HS-27A (cell line): ENCODE measurements around the gene PROCA1.

Source experiments
- DNase-seq: peaks from one replicate; pipeline ENCODE4 v3.0.0-alpha.2; 2012; ENCODE audit warnings: low read depth, missing footprints

Gene PROCA1, protein sequence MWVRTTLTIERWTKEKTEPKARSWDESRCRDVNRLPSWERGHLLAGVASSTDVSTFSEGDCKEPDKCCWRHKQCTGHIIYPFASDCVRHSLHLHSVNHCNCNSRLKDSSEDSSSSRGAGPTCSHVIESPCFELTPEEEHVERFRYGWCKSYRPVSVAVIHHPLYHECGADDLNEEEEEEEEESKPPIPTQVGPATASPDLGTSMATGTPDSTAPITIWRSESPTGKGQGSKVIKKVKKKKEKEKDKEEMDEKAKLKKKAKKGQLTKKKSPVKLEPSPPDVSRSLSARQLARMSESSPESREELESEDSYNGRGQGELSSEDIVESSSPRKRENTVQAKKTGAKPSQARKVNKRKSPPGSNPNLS

DNA sequence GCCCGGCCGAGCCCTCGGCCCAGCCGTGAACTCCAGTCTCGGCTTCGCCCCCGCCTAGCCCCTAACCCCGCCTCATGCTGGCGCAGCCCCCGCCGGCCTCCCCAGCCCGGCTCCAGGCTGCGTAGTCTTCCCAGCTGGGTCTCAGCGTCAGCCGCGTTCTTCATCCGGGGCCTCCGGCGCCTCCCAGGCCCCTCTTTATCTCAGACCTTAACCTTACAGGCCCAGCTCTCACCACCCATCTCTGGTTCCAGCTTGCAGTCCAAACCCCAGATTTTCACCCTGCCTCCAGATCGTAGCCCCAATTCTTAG, at the start of gene PROCA1:
Gene PROCA1, minus strand, starts transcription at position 166 of the 309 bp plus-strand sequence. CDS start 228 bp downstream, outside the sequence.
- no peak for DNase-seq

DNA sequence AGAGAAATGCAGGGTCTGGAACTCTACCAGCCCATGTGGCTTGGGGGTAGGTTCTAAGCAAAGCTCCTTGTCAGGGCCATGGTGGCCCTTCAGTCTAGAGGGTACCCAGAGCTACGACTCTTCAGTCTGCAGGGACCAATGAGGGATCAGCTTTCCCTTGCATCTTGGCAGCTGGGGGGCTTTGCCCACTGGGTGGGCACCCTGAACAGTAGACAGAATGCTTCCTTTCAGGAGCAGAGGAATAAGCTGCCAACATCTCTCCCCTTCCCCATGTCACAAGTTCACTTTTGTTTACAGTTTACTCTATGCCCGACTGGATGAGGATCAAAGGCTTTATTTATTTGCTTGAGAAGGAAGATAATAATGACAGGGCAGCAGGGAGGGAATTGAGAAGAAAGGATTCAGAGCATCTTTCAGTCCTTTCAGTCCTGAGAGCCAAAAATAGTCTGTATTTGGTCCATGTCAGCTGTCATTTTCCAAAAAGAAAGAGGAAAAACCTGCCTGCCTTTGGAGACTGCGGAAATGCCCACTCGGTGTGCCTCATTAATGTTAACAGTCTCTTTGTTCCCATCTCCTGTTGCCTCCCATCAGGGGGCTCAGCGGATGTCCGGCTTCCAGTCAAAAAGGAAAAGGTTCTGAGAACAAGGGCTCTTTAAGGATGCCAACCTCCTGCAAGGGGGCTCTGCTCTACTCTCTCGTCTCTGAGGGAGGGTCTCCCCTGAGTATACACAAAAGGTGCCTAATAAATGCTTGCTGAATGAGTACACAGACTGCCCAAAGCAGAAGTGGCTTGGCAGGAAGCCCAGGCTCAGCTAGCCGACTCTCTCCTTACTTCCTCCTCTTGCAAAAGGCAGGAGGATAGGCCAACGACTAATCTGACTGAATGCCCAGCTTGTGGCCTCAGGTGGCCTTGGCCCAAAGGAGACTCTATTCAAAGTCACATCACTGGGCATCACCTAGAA, 49.2 kb upstream of the PROCA1 start:
- DNase-seq, result no peak

DNA sequence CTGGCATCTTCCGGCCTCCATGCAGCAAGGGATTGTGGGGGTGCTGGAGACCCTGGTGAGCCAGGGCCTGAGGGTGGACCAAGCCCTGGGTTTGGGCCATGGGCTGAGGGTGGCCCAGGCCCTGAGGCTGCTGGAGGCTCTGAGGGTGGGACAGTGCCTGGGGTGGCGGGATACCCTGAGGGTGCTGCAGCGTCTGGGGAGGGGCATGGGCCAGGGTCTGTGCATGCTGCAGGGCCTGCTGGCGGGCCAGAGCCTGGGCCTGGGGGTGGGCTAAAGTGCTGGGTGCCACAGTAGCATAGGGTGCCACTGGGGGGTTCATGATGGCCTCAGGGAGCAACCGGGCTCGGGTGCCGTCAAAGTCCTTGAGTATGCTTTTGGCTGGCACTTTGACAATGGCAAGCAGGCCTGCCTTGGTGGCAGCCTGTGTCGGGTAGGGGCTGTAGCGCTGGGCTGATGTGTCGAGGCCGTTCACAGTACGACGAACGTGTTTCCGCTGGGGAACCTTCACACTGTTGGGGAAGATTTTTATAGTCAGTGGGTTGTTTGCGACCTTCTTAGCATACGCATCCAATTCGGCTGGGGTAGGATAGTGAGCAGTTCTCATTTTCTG, 47.7 kb upstream of the PROCA1 start:
- no peak for DNase-seq

DNA sequence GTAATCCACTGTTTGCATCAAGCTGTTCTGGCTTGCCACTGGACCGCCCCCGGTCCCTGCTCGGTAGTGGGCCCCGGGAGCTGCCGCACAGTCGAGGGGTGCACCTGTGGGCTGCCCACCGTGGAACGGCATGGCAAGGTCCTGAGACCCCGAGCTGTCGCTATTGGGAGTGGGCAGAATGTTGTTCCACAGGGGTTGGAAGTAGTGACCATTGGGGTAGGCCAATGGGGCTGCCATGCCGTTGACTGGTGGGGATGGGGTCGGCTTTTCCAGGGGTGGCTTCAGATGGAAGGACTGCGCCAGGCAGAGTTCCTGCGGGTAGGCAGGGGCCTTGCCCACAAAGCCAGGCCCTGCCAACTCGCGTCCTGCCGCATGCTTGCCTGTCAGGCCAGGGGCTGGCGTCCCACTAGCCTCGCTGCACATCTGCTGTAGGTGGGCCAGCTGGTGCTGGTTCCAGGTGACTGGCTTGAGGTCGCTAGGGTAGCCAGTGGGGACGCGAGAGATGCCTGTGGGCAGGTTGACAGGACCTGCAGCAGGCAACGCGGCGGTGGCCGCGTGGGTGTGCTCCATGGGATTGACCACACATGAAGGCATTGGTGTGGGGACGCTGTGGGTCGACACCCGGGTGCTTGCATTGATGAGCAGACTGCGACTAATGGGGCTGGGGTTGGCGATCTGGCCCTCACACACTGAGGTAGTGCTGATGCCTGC, 46.9 kb upstream of the PROCA1 start:
- no peak for DNase-seq

DNA sequence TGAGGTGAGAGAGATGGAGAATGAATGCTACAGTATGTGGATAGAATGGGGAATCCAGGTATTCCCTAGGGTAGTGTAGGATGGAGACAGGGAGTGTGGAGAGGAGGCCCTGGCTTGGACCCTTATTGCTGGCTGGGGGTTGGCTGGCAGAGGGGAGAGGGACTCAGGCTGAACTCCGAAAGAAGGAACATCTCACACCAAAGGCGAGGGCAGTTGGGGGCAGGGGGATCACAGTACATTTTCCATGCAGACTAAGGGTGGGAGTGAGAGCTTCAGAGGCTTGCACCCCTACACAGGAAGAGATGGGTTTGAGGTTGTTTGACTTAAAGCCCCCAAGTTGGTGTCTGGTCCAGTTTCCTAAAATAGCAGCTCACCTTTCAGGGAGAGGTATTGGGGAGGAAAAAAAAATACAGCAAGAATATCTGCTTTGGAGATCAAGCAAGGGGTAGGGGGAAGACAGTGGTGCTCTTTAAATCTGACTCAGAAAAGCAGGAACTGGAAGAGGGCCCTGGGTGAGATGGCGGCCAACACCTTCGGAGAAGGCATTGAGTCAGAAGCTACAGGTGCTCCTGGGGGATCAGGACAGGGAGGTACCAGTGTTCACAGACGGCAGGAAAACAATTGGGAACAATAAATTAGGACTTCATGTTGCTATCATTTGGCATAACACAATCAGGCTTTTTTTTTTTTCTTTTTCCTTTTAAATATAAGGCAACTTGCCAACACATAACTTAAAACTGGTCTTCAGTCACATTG, 44.5 kb upstream of the PROCA1 start:
- no peak for DNase-seq

DNA sequence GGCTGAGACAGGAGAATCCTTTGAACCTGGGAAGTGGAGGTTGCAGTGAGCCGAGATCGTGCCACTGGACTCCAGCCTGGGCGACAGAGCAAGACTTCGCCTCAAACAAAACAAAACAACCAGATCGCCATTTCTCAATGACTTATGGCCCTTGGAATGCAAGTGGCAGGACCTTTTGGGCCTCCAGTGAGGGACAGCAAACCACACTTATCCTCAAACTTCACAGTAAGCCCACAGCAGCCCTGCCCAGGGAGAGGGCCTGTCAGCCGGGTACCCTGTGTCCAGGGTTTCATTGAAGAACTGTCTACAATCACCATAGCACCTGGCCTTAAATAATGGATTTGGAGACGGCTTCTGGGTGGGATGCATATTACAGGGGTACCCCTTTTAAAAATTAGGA, 43.8 kb upstream of the PROCA1 start:
- no peak for DNase-seq

DNA sequence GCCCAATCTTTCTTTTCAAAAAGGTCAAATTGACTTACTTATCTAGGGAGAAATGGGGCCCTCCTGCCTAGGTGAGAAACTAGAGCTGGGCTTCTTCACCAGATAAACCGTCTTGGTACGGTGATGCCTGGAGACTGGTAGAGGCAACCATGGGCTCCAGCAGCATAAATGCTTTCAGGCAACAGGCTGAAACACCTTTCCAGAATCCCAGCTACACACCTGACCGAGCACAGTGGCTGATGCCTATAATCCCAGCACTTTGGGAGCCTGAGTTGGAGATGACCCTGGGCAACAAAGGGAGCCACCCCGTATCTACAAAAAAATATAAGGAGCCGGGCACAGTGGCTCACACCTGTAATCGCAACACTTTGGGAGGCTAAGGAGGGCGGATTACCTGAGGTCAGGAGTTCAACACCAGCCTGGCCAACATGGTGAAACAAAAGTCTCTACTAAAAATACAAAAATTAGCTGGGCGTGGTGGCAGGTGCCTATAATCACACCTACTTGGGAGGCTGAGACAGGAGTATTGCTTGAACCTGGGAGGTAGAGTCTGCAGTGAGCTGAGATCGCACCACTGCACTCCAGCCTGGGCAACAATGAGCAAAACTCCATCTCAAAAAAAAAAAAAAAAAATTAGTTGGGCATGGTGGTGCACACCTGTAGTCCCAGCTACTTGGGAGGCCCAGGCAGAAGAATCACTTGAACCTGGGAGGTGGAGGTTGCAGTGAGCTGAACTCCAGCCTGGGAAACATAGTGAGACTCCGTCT, 40.1 kb upstream of the PROCA1 start:
- DNase-seq, result no peak

DNA sequence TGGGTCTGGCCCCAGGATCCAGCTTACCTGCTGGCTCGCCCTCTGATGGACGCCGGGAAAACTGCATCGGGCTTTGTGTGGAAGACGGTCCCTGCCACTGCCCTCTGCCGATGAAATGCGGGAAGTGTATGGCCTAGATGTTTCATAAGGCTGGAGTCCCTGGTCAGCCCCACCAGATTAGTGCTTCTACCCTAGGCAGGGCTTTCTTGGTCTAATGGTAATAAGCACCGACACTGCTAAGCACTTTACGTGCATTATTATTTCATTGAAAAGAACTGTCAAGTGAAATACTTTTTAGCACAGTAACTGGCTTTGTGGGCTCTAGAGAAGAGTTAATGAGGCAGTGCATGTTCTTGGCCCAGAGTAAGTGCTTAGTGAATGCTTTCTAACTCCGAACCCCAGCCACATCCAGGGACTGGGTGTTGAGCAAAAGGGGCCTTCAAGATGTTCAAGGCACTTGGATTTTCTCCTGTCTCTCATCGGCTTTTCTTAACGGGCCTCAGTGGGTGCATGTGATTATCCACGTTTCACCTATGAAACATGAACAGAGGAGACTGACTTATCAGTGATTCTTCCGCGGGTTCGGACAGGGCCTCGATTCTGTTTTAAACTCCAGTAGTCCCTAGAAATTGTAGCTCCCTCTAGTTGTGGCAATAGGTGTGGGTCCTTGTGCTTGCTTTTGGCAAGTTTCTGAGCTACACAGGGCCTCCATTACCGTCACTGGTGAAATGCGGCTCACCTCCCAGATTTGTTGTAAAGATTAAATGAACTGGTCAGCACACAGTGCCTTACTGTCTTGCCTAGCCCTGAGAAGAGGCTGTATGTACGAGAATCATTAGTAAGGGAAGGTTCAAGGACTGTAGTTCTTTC, 38.7 kb upstream of the PROCA1 start:
- no peak for DNase-seq

DNA sequence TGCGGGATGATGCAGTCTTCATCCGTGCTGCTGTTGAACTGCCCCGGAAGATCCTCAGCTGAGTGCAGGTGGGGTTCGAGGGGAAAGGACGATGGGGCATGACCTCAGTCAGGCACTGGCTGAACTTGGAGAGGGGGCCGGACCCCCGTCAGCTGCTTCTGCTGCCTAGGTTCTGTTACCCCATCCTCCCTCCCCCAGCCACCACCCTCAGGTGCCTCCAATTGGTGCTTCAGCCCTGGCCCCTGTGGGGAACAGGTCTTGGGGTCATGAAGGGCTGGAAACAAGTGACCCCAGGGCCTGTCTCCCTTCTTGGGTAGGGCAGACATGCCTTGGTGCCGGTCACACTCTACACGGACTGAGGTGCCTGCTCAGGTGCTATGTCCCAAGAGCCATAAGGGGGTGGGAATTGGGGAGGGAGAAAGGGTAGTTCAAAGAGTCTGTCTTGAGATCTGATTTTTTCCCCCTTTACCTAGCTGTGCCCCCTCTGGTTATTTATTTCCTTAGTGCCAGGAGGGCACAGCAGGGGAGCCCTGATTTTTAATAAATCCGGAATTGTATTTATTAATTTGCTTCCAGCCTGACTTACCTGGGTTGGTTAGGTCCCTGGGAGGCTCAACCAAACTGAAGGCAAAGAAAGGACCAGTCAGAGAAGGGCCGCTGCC, 38.0 kb upstream of the PROCA1 start:
- DNase-seq, result no peak

DNA sequence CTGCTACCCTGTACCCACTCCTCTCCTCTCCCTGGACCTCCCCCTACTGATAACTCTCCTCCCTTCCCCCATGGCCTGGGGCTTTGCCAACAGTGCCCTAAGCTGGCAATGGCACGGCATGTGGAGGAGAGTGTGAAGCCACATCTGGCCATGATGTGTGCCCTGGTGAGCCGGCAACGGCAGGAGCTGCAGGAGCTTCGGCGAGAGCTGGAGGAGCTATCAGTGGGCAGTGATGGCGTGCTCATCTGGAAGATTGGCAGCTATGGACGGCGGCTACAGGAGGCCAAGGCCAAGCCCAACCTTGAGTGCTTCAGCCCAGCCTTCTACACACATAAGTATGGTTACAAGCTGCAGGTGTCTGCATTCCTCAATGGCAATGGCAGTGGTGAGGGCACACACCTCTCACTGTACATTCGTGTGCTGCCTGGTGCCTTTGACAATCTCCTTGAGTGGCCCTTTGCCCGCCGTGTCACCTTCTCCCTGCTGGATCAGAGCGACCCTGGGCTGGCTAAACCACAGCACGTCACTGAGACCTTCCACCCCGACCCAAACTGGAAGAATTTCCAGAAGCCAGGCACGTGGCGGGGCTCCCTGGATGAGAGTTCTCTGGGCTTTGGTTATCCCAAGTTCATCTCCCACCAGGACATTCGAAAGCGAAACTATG, 37.3 kb upstream of the PROCA1 start:
- no peak for DNase-seq

DNA sequence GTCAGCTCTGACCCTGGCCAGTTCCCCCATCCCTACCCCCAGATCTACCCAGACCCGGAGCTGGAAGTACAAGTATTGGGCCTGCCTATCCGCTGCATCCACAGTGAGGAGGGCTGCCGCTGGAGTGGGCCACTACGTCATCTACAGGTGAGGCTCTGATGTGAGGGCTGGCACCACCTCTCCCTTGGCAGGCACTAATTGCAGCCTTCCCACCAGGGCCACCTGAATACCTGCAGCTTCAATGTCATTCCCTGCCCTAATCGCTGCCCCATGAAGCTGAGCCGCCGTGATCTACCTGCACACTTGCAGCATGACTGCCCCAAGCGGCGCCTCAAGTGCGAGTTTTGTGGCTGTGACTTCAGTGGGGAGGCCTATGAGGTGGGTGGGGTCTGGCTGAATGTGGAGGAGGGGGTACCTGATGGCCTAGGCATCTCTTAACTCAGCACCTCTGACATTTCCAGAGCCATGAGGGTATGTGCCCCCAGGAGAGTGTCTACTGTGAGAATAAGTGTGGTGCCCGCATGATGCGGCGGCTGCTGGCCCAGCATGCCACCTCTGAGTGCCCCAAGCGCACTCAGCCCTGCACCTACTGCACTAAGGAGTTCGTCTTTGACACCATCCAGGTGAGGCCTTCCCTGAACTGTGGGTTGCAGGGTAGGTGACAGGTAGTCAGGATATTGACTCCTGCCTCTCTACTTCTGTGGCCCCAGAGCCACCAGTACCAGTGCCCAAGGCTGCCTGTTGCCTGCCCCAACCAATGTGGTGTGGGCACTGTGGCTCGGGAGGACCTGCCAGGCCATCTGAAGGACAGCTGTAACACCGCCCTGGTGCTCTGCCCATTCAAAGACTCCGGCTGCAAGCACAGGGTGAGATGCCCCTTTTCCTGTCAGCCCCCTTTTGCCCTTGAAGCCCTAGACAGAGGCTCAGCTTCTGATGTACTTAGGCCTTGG, 36.4 kb upstream of the PROCA1 start:
- no peak for DNase-seq

DNA sequence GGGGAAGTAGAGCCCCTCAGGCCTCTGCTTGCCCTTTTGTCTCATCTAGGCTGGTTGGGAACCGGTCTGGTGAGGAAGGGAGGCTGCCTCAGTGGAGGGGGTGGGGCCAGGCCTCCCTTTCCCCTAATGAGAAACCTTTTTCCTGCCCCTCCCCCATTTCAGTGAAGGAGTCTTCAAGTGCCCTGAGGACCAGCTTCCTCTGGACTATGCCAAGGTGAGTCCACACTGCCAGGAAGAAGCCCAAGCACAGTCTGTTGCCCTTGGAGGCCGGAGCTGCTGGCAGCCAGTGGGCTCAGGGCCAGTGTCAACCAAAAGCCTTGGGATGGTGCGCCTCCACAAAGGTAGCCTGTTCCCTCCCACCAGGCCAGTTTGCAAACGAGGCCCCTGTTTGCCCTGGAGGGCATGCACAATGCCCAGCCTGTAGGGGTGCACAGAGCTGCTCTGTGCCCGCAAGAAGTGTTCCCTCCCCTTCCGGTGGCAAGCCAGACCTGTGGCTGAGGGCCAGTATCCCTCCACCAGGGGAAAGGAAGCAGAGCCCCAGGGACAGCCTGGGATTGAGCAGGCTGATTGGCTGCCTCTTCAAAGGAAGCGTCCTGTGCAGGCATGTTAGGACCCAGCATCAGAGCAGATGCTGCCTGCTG, 35.5 kb upstream of the PROCA1 start:
- no peak for DNase-seq

DNA sequence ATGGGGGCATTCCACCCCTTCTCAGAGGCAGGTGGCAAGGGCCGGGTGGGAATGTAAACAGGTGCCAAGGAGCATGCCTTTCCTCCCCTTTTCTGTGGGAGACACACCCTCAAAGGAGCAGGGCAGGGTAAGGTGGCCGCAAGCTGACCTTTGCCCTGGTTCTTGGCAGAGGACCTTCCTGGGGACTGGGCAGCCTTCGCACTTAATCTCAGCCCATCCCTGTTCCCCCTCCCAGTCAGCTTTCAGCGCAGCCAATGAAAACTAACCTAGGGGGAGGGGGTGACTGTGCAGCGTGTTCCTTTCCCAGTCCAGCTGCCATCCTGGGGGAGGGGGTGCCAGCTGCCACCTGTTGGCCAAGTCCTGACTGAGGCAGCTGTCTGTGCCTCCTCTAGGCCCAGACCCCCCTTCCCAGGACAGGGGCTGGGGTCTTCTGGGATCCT, 34.9 kb upstream of the PROCA1 start:
- DNase-seq, result no peak

DNA sequence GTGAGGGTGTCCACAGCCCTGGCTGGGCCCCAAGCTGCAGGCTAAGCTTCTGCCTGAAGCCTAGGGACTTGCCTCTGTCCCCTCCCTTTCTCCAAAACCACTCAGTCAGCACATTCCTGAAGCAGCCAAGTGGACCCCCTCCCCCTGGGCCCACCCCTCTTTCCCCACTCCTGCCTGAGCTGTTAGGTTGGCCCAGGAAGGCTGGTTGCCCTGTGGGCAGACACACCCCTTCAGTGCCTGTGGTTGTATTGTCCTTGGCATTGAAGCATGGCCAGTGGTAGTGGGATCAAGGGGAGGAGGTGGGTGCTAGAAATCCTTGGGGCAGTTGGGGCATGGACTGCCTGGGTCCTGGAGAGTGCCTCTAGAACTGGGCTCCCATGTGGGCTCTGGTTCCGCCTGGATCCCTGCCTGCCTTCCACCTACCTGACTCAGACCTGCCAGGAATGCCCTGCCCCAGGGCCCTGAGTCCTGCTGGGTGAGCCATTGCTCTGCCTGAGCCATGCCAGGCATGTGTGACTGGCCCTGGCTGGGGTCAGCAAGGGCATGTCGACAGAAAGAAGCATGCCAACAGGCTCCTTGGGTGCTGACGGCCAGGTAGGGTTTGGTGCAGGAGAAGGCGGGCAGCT, 34.2 kb upstream of the PROCA1 start:
- no peak for DNase-seq

DNA sequence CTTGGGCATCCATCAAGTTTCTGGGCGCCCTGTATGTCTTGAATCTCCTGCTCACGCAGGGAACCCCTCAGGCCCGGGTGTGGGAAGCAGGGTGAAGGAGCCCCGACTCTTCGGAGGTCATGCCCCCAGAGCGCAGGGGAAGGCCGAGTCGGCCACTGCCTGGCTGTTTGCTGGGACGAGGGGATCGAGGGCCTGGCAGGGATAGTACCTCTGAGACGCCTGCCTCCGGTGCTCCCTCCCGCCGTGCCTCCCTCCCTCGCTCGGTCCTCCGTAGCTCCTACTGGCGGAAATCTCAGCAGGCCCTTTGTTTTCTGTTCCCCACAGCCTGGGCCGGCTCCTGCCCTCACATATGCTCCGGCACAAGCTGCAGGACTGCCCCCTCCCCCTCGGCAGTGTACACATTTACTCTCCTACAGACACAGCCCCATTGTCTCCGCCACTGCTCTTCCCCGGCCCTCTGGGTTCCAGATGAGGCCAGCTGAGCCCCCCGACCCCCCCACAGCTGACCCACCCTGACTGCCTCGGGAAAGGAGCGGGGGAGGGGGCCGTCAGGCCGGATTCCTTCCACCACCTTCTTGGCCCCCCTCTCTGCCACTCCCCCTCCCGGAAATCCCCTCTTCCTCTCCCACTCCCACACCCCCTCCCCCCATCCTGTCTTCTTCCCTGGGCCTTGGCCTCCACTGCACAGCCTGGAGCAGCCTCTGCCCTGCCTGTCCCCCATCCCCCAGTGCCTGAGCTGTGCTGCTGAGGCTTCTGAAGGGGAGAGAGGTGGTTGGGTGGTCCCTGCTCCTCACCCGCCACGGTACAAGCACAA, 33.5 kb upstream of the PROCA1 start:
- DNase-seq, result no peak
